Fibroblast of lung (primary cell): ENCODE measurements around the gene COX6A1. TPM values are rescaled to one million over a fixed set of nuclear protein-coding genes. Genes with fewer than 3 reads are reported as not detected.
A peak's percentile ranks its signal among the peaks of the same experiment; 100 is the strongest.

ENCODE experiments used
- DNase-seq, 2 donors: peaks; one replicate each; pipeline versions ENCODE4 v3.0.0 to v3.0.0-alpha.2; 2010; ENCODE audit warnings: low read depth in 2 of 2
- H2AFZ ChIP-seq: 2 replicates; pipeline ENCODE4 v1.5.1; 2012; ENCODE audit warnings: low read length, control low read depth, inconsistent platforms
- H3K27ac ChIP-seq: 2 replicates; pipeline ENCODE4 v1.5.1; 2011; ENCODE audit warnings: low read length, control low read depth; ENCODE audit not compliant: insufficient read depth
- H3K27me3 ChIP-seq: 2 replicates; pipeline ENCODE4 v1.5.1; 2011; ENCODE audit warnings: mild to moderate bottlenecking, low read length; ENCODE audit not compliant: control insufficient read depth, insufficient read depth
- H3K36me3 ChIP-seq: 2 replicates; pipeline ENCODE4 v1.5.1; 2011; ENCODE audit warnings: low read length; ENCODE audit not compliant: control insufficient read depth, insufficient read depth
- H3K4me1 ChIP-seq: 2 replicates; pipeline ENCODE4 v1.5.1; 2011; ENCODE audit warnings: low read length; ENCODE audit not compliant: control insufficient read depth, insufficient read depth; ENCODE audit errors: extremely low read depth
- H3K4me2 ChIP-seq: 2 replicates; pipeline ENCODE4 v1.5.1; 2011; ENCODE audit warnings: low read length, control low read depth; ENCODE audit not compliant: insufficient read depth; ENCODE audit errors: extremely low read depth
- H3K4me3 ChIP-seq, 4 experiments: fragments of 200-600 bp in 1 of 4; sonication (generic) in 1 of 4; replicated peaks in 1 of 4; 2 replicates each; pipeline ENCODE4 v1.5.1; 2011 to 2016; ENCODE audit warnings: low read length in 4 of 4, low read depth in 3 of 4, mild to moderate bottlenecking in 3 of 4, control low read depth in 2 of 4, inconsistent platforms in 1 of 4, mixed read lengths in 1 of 4; ENCODE audit not compliant: insufficient read depth in 1 of 4; ENCODE audit errors: control extremely low read depth in 1 of 4
- H3K79me2 ChIP-seq: 2 replicates; pipeline ENCODE4 v1.5.1; 2012; ENCODE audit warnings: mild to moderate bottlenecking, low read length, inconsistent platforms; ENCODE audit not compliant: control insufficient read depth, insufficient read depth
- H3K9ac ChIP-seq: 2 replicates; pipeline ENCODE4 v1.5.1; 2011; ENCODE audit warnings: mild to moderate bottlenecking, low read length, control low read depth; ENCODE audit not compliant: insufficient read depth
- H3K9me3 ChIP-seq: 2 replicates; pipeline ENCODE4 v1.5.1; 2012; ENCODE audit warnings: low read depth, low read length; ENCODE audit not compliant: control insufficient read depth, insufficient read depth
- H4K20me1 ChIP-seq: 2 replicates; pipeline ENCODE4 v1.5.1; 2011; ENCODE audit warnings: low read length; ENCODE audit not compliant: control insufficient read depth, insufficient read depth; ENCODE audit errors: extremely low read depth
- CTCF ChIP-seq, 2 donors: IDR thresholded peaks in 1 of 2; conservative IDR thresholded peaks in 1 of 2; 1 replicate in 1 of 2; 2 replicates in 1 of 2; pipeline ENCODE4 v1.5.1; 2011 to 2012; ENCODE audit warnings: low read length in 2 of 2, control low read depth in 1 of 2, inconsistent platforms in 1 of 2, low read depth in 1 of 2, mild to moderate bottlenecking in 1 of 2
- EZH2 ChIP-seq: IDR thresholded peaks from 2 replicates; pipeline ENCODE4 v1.5.1; 2012; ENCODE audit warnings: low read length, control low read depth, mild to moderate bottlenecking; ENCODE audit errors: missing control alignments
- polyA plus RNA-seq, 2 donors: library from polyadenylated mRNA; depleted of rRNA in 1 of 2; stranded (reverse) in 1 of 2; unstranded in 1 of 2; fragments of >200 nt; gene quantifications; 2 replicates each; pipeline ENCODE4 v1.2.1, GENCODE V29; 2011 to 2012; ENCODE audit warnings: missing spikeins in 1 of 2
- total RNA-seq: library from RNA; depleted of rRNA; stranded (reverse); fragments of >200 nt; gene quantifications from 2 replicates; pipeline ENCODE4 v1.2.1, GENCODE V29; 2014

The COX6A1 gene
- total and polyA plus RNA-seq, 2 donors (not counting 1 experiment from before 2014, with no cell fraction given) = 312 to 512 TPM

- H3K27ac ChIP-seq = no peak overlapping the region
- no peak for TF ChIP-seq CTCF (conservative IDR thresholded peaks at IDR 0.05 in 1 of 2, IDR thresholded peaks at IDR 0.05 in 1 of 2; ENCODE audit: low read depth in 1 of 2, low read length in 2 of 2)
- no peak for TF ChIP-seq EZH2
Observed at GRCh38 chr12:120488057-120488640, 50.2 kb downstream of the COX6A1 start.

GRCh38 chr12:120489018-120489417 lies 51.1 kb downstream of the COX6A1 start:
- TF ChIP-seq CTCF (conservative IDR thresholded peaks at IDR 0.05 in 1 of 2, IDR thresholded peaks at IDR 0.05 in 1 of 2; ENCODE audit: low read depth in 1 of 2, low read length in 2 of 2) (no peak), EZH2 (no peak)
- Histone ChIP-seq H3K9me3 (no peaks in the 10 kb centered on the region), H3K27ac (no peak overlapping the region), H3K9ac (no peak overlapping the region), H3K4me3 (no peak overlapping the region), H3K79me2 (no peaks in the 10 kb centered on the region), H3K4me2 (no peak overlapping the region), H2AFZ (no peak overlapping the region), H3K4me1 (no peaks in the 10 kb centered on the region), H4K20me1 (no peaks in the 10 kb centered on the region), H3K36me3 (no peaks in the 10 kb centered on the region), H3K27me3 (no peaks in the 10 kb centered on the region)
- peak in 1 of 2 donors; percentile 68 for DNase-seq

More at GRCh38 chr12:120488057-120488640, 50.2 kb downstream of the COX6A1 start:
- H2AFZ ChIP-seq = no peak overlapping the region
- H3K4me3 ChIP-seq = no peak overlapping the region
- no peak for DNase-seq
- H3K27me3 ChIP-seq = no peaks in the 10 kb centered on the region
- no peaks in the 10 kb centered on the region for H3K36me3 ChIP-seq
- H3K4me2 ChIP-seq = no peak overlapping the region
- no peak overlapping the region for H3K9ac ChIP-seq
- H3K4me1 ChIP-seq = no peaks in the 10 kb centered on the region
- H3K9me3 ChIP-seq = no peaks in the 10 kb centered on the region
- H4K20me1 ChIP-seq = no peaks in the 10 kb centered on the region
- H3K79me2 ChIP-seq = no peaks in the 10 kb centered on the region

- H3K4me2 ChIP-seq = no peak overlapping the region
- peaks cover 3% of the 10 kb centered on the region for H3K79me2 ChIP-seq
- no peak overlapping the region for H3K4me3 ChIP-seq
- no peak for DNase-seq
- no peaks in the 10 kb centered on the region for H3K27me3 ChIP-seq
- H3K27ac ChIP-seq = no peak overlapping the region
- H3K9ac ChIP-seq = no peak overlapping the region
- H4K20me1 ChIP-seq = no peaks in the 10 kb centered on the region
- no peaks in the 10 kb centered on the region for H3K4me1 ChIP-seq
- no peaks in the 10 kb centered on the region for H3K9me3 ChIP-seq
- TF ChIP-seq EZH2 = no peak
- TF ChIP-seq CTCF (conservative IDR thresholded peaks at IDR 0.05 in 1 of 2, IDR thresholded peaks at IDR 0.05 in 1 of 2; ENCODE audit: low read depth in 1 of 2, low read length in 2 of 2) = no peak
- no peaks in the 10 kb centered on the region for H3K36me3 ChIP-seq
- H2AFZ ChIP-seq = no peak overlapping the region
Observed at GRCh38 chr12:120490325-120490724, 52.4 kb downstream of the COX6A1 start.

Other genes starting within 250 kb of the COX6A1 start
- 86.8 and 93.1 TPM in 2 replicates for gene GCN1, start 243.4 kb upstream of the COX6A1 start, total RNA-seq
- 30.8 and 45.8 TPM in 2 replicates for gene GCN1, start 243.4 kb upstream of the COX6A1 start, polyA plus RNA-seq
- 3,063 and 3,837 TPM in 2 replicates for gene RPLP0, start 237.0 kb upstream of the COX6A1 start, total RNA-seq
- gene RPLP0, start 237.0 kb upstream of the COX6A1 start, polyA plus RNA-seq = 5,137 and 6,435 TPM in 2 replicates
- gene PXN, start 172.4 kb upstream of the COX6A1 start, total RNA-seq = 9.2 and 21.5 TPM in 2 replicates
- gene PXN, start 172.4 kb upstream of the COX6A1 start, polyA plus RNA-seq = 31.4 and 59.3 TPM in 2 replicates
- gene RNU4-2, start 146.2 kb upstream of the COX6A1 start, total RNA-seq = under 0.01 TPM in 2 replicates
- under 0.01 TPM in 1 of 2 replicates, not detected in the other for gene RNU4-2, start 146.2 kb upstream of the COX6A1 start, polyA plus RNA-seq
- under 0.01 TPM in 2 replicates for gene RNU4-1, start 144.9 kb upstream of the COX6A1 start, total RNA-seq
- gene RNU4-1, start 144.9 kb upstream of the COX6A1 start, polyA plus RNA-seq = not detected in 2 replicates
- gene SIRT4, start 135.8 kb upstream of the COX6A1 start, total RNA-seq = 2.3 and 2.5 TPM in 2 replicates
- gene SIRT4, start 135.8 kb upstream of the COX6A1 start, polyA plus RNA-seq = 0.53 and 1.2 TPM in 2 replicates
- gene PLA2G1B, start 110.3 kb upstream of the COX6A1 start, total RNA-seq = 0.51 TPM in 1 of 2 replicates, not detected in the other
- gene PLA2G1B, start 110.3 kb upstream of the COX6A1 start, polyA plus RNA-seq = 0.20 TPM in 1 of 2 replicates, not detected in the other
- under 0.01 TPM in 1 of 2 replicates, not detected in the other for gene MSI1, start 68.9 kb upstream of the COX6A1 start, total RNA-seq
- gene MSI1, start 68.9 kb upstream of the COX6A1 start, polyA plus RNA-seq = not detected in 2 replicates
- 26.5 and 29.6 TPM in 2 replicates for gene TRIAP1, start 8.3 kb downstream of the COX6A1 start, total RNA-seq
- gene TRIAP1, start 8.3 kb downstream of the COX6A1 start, polyA plus RNA-seq = 47.5 and 52.7 TPM in 2 replicates
- gene GATC, start 8.3 kb downstream of the COX6A1 start, total RNA-seq = 18.2 and 22.3 TPM in 2 replicates
- 17.5 and 18.4 TPM in 2 replicates for gene GATC, start 8.3 kb downstream of the COX6A1 start, polyA plus RNA-seq
- gene SRSF9, start 31.6 kb downstream of the COX6A1 start, total RNA-seq = 176 and 188 TPM in 2 replicates
- gene SRSF9, start 31.6 kb downstream of the COX6A1 start, polyA plus RNA-seq = 150 and 164 TPM in 2 replicates
- 222 and 289 TPM in 2 replicates for gene DYNLL1, start 58.0 kb downstream of the COX6A1 start, total RNA-seq
- gene DYNLL1, start 58.0 kb downstream of the COX6A1 start, polyA plus RNA-seq = 616 and 638 TPM in 2 replicates
- 31.8 and 38.5 TPM in 2 replicates for gene COQ5, start 91.0 kb downstream of the COX6A1 start, total RNA-seq
- gene COQ5, start 91.0 kb downstream of the COX6A1 start, polyA plus RNA-seq = 32.1 and 39.1 TPM in 2 replicates
- gene RNF10, start 96.2 kb downstream of the COX6A1 start, total RNA-seq = 93.0 and 174 TPM in 2 replicates
- 184 and 189 TPM in 2 replicates for gene RNF10, start 96.2 kb downstream of the COX6A1 start, polyA plus RNA-seq
- gene POP5, start 143.3 kb downstream of the COX6A1 start, total RNA-seq = 25.7 and 28.6 TPM in 2 replicates
- gene POP5, start 143.3 kb downstream of the COX6A1 start, polyA plus RNA-seq = 50.3 and 69.0 TPM in 2 replicates
- gene CABP1, start 202.5 kb downstream of the COX6A1 start, total RNA-seq = under 0.01 TPM in 1 of 2 replicates, not detected in the other
- gene CABP1, start 202.5 kb downstream of the COX6A1 start, polyA plus RNA-seq = 0.06 and 0.36 TPM in 2 replicates
- gene MLEC, start 249.0 kb downstream of the COX6A1 start, total RNA-seq = 90.1 and 120 TPM in 2 replicates
- gene MLEC, start 249.0 kb downstream of the COX6A1 start, polyA plus RNA-seq = 56.4 and 66.1 TPM in 2 replicates